ENCODE results near the gene NDOR1. TPM values are rescaled to one million over a fixed set of nuclear protein-coding genes. Genes with fewer than 3 reads are reported as not detected.

The NDOR1 gene
- 13.1 TPM for polyA plus RNA-seq (2013, experiment 1 of 2; ENCODE audit: insufficient read length)
- polyA plus RNA-seq (2013, experiment 2 of 2; ENCODE audit: insufficient read length), result 7.2 TPM

- peak; percentile 87 for DNase-seq
These were observed at the start of gene NDOR1, which contains the start of gene TMEM203 for GRCh38 chr9:137205126-137206069. Gene NDOR1 (plus strand): TSS chr9:137205700. CDS start chr9:137205778, 78 bp downstream. Gene TMEM203 (minus strand): TSS chr9:137205648. CDS start chr9:137205414, 234 bp downstream.

- no peak for DNase-seq
These were observed 48.7 kb upstream of the NDOR1 start for GRCh38 chr9:137156567-137157375.

GRCh38 chr9:137157618-137158415, 47.7 kb upstream of the NDOR1 start:
- DNase-seq, result no peak

- no peak for DNase-seq
These were observed 46.9 kb upstream of the NDOR1 start for GRCh38 chr9:137158625-137159024.

GRCh38 chr9:137159105-137160053, 46.1 kb upstream of the NDOR1 start:
- DNase-seq, result no peak

- DNase-seq, result no peak
These were observed 45.5 kb upstream of the NDOR1 start for GRCh38 chr9:137160054-137160425.

GRCh38 chr9:137160716-137161557, 44.6 kb upstream of the NDOR1 start:
- no peak for DNase-seq

GRCh38 chr9:137161558-137162486, 43.7 kb upstream of the NDOR1 start:
- DNase-seq, result no peak

- no peak for DNase-seq
These were observed 42.8 kb upstream of the NDOR1 start for GRCh38 chr9:137162505-137163364.

GRCh38 chr9:137163365-137163715, 42.2 kb upstream of the NDOR1 start:
- no peak for DNase-seq

GRCh38 chr9:137163805-137164204, 41.7 kb upstream of the NDOR1 start:
- no peak for DNase-seq

- DNase-seq, result no peak
These were observed 40.9 kb upstream of the NDOR1 start for GRCh38 chr9:137164370-137165249.

- DNase-seq, result no peak
These were observed 40.2 kb upstream of the NDOR1 start for GRCh38 chr9:137165250-137165836.

- no peak for DNase-seq
These were observed 38.9 kb upstream of the NDOR1 start for GRCh38 chr9:137166380-137167229.

- no peak for DNase-seq
These were observed 38.2 kb upstream of the NDOR1 start for GRCh38 chr9:137167277-137167746.
